ENCODE results near the gene SYVN1. TPM values are rescaled to one million over a fixed set of nuclear protein-coding genes. Genes with fewer than 3 reads are reported as not detected.

Gene SYVN1
- total RNA-seq, 1 donor from 2014 or later, result 19.7 TPM

DNA sequence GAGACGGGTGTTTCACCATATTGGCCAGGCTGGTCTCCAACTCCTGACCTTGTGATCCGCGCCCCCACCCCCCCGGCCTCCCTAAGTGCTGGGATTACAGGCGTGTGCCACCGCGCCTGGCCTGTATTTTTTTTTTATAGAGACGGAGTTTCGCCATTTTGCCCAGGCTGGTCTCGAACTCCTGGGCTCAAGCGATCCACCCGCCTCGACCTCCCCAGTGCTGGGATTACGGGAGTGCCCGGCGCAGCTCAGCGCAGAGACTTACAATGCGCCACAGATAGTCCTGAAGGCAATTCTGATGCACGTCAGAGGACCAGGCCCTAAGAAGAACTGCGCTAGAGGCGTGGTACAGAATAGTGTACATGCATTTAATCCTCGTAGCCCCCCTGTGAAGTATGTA lies 38.9 kb downstream of the SYVN1 start:
- peak overlapping the region; percentile 73 for H3K4me3 ChIP-seq (ENCODE audit: low read depth, low read length)
- no peak for TF ChIP-seq CTCF (IDR thresholded peaks at IDR 0.05; ENCODE audit: insufficient read depth, low read length, severe bottlenecking)
- peaks cover 4% of the 10 kb centered on the region for H3K36me3 ChIP-seq (ENCODE audit: control insufficient read depth, insufficient read depth, low read length)
- FAIRE-seq, result no peak
- H3K27me3 ChIP-seq (ENCODE audit: control insufficient read depth, insufficient read depth, low read length), result no peaks in the 10 kb centered on the region
- DNase-seq (ENCODE audit: low read depth), result no peak

DNA sequence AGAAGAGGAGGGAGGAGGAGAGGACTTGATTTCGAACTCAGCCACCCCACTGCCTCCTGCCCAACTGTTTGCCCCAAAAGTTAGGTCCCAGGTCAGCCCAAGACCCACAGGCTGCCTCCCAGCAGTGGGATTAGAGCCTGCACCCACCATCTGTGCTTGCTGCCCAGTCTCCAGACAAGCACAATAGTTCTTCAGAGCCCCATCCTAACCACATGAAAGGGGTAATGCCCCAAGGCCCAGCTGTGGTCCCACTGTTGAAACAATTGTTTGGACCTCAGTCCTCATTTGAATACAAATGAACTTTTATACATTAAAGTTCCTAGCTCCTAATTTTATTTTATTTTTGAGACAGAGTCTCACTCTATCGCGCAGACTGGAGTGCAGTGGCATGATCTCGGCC lies 43.7 kb downstream of the SYVN1 start:
- Histone ChIP-seq H3K4me3 (ENCODE audit: low read depth, low read length) (no peak overlapping the region), H3K36me3 (ENCODE audit: control insufficient read depth, insufficient read depth, low read length) (peaks cover 15% of the 10 kb centered on the region), H3K27me3 (ENCODE audit: control insufficient read depth, insufficient read depth, low read length) (no peaks in the 10 kb centered on the region)
- no peak for TF ChIP-seq CTCF (IDR thresholded peaks at IDR 0.05; ENCODE audit: insufficient read depth, low read length, severe bottlenecking)
- DNase-seq (ENCODE audit: low read depth) (no peak), FAIRE-seq (no peak)

- Histone ChIP-seq H3K27me3 (ENCODE audit: control insufficient read depth, insufficient read depth, low read length) (no peaks in the 10 kb centered on the region), H3K36me3 (ENCODE audit: control insufficient read depth, insufficient read depth, low read length) (peaks cover 16% of the 10 kb centered on the region), H3K4me3 (ENCODE audit: low read depth, low read length) (no peak overlapping the region)
- FAIRE-seq (no peak), DNase-seq (ENCODE audit: low read depth) (no peak)
- TF ChIP-seq CTCF (IDR thresholded peaks at IDR 0.05; ENCODE audit: insufficient read depth, low read length, severe bottlenecking), result no peak
Observed at GRCh38 chr11:65089621-65090020, 44.7 kb downstream of the SYVN1 start.

GRCh38 chr11:65087827-65088226 lies 46.5 kb downstream of the SYVN1 start:
- peaks cover 16% of the 10 kb centered on the region for H3K36me3 ChIP-seq (ENCODE audit: control insufficient read depth, insufficient read depth, low read length)

DNA sequence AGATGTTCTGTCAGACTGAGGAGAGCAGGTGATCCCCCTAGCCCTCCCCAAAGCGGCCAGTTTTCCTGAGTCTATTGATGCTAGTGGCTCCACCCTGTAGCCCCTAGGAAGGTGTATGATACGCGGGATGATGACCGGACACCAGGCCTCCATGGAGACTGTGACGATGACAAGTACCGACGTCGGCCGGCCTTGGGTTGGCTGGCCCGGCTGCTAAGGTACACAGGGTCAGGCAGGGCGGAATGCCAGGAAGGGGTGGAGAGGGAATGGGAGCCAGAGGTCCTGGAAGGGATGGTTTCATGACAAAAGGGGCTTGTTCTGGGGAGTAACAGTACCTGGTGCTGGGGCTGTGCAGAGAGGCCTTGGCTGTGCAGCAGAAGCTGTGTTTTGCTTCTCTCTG lies 47.1 kb downstream of the SYVN1 start:
- TF ChIP-seq CTCF (IDR thresholded peaks at IDR 0.05; ENCODE audit: insufficient read depth, low read length, severe bottlenecking), result no peak
- Histone ChIP-seq H3K4me3 (ENCODE audit: low read depth, low read length) (no peak overlapping the region), H3K36me3 (ENCODE audit: control insufficient read depth, insufficient read depth, low read length) (peaks cover 16% of the 10 kb centered on the region), H3K27me3 (ENCODE audit: control insufficient read depth, insufficient read depth, low read length) (no peaks in the 10 kb centered on the region)
- FAIRE-seq (no peak), DNase-seq (ENCODE audit: low read depth) (no peak)

More at GRCh38 chr11:65087827-65088226, 46.5 kb downstream of the SYVN1 start:
- FAIRE-seq (no peak), DNase-seq (ENCODE audit: low read depth) (no peak)
- TF ChIP-seq CTCF (IDR thresholded peaks at IDR 0.05; ENCODE audit: insufficient read depth, low read length, severe bottlenecking), result no peak
- no peak overlapping the region for H3K4me3 ChIP-seq (ENCODE audit: low read depth, low read length)
- H3K27me3 ChIP-seq (ENCODE audit: control insufficient read depth, insufficient read depth, low read length), result no peaks in the 10 kb centered on the region

DNA sequence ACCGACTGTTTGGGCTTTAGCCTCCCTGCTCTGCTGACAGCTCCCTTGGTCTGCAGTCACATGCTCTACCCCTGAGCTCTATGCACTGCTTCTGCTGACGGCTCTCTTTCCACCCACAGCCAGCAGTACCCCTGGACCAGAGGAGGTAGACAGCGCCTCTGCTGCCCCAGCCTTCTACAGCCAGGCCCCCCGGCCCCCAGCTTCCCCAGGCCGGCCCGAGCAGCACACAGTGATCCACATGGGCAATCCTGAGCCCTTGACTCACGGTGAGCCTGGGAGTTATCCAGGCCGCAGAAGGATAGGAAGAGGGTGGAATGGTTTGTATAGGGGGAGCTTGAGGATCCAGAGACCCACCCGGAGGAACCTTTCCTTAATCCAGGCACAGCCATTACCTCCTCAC lies 47.5 kb downstream of the SYVN1 start:
- Histone ChIP-seq H3K36me3 (ENCODE audit: control insufficient read depth, insufficient read depth, low read length) (peaks cover 16% of the 10 kb centered on the region), H3K27me3 (ENCODE audit: control insufficient read depth, insufficient read depth, low read length) (no peaks in the 10 kb centered on the region), H3K4me3 (ENCODE audit: low read depth, low read length) (no peak overlapping the region)
- DNase-seq (ENCODE audit: low read depth), result no peak
- no peak for FAIRE-seq
- TF ChIP-seq CTCF (IDR thresholded peaks at IDR 0.05; ENCODE audit: insufficient read depth, low read length, severe bottlenecking), result no peak
